H1 (cell line): ENCODE data around the gene MARCKS. TPM values are rescaled to one million over a fixed set of nuclear protein-coding genes. Genes with fewer than 3 reads are reported as not detected.

Experiments
- CBX8 ChIP-seq: fragments of 300-800, 300-1000 bp; sonication (generic); IDR thresholded peaks from 2 replicates; pipeline ENCODE4 v1.7.1; 2016; ENCODE audit warnings: low read depth, low read length, borderline replicate concordance
- EGR1 ChIP-seq: IDR thresholded peaks from 2 replicates; pipeline ENCODE4 v1.6.1; 2011; ENCODE audit warnings: low read depth, low read length, borderline replicate concordance
- MAFK ChIP-seq: IDR thresholded peaks from 2 replicates; pipeline ENCODE4 v1.6.1; 2012; ENCODE audit warnings: low read depth, mild to moderate bottlenecking, improper control_type of control experiment, low read length
- SIN3A ChIP-seq, 2 experiments: IDR thresholded peaks in 1 of 2; conservative IDR thresholded peaks in 1 of 2; 2 replicates each; pipeline ENCODE4 v1.6.1; 2011 to 2012; ENCODE audit warnings: low read length in 2 of 2, improper control_type of control experiment in 1 of 2, low read depth in 1 of 2, mild to moderate bottlenecking in 1 of 2
- SIRT6 ChIP-seq: IDR thresholded peaks from one replicate; pipeline ENCODE4 v1.7.1; 2012; ENCODE audit warnings: low read length, inconsistent platforms
- SIX5 ChIP-seq: IDR thresholded peaks from 2 replicates; pipeline ENCODE4 v1.6.1; 2011; ENCODE audit warnings: mild to moderate bottlenecking, low read depth, low read length
- SUZ12 ChIP-seq: fragments of 200-600 bp; sonication (generic); IDR thresholded peaks from 2 replicates; pipeline ENCODE4 v1.6.1; 2012; ENCODE audit warnings: mild to moderate bottlenecking, inconsistent platforms, low read length, moderate library complexity, mixed read lengths
- polyA plus RNA-seq, 7 experiments: library from polyadenylated mRNA; depleted of rRNA in 3 of 7; stranded (reverse) in 5 of 7; unstranded in 2 of 7; fragments of >200 nt in 5 of 7; fragments of 200-250 nt in 2 of 7; gene quantifications; 1 replicate in 5 of 7; 2 replicates in 1 of 7; 4 replicates in 1 of 7; pipeline versions ENCODE4 v1.2.1 to v1.2.3, GENCODE V29; 2011 to 2013; ENCODE audit warnings: missing spikeins in 2 of 7, mixed read lengths in 2 of 7
- total RNA-seq: library from RNA; stranded (reverse); fragmentation: NEBNext Ultra II Directional; extraction: Animal tissue kit (Norgen Biotek cat#: 25700); gene quantifications from 2 replicates; pipeline ENCODE4 v1.2.1, GENCODE V29; 2021

MARCKS gene
- total and polyA plus RNA-seq, 2 of the 8 experiments (the other 6 are each of a cell fraction or from before 2014, with no cell fraction given), result 26.6 to 111 TPM

DNA sequence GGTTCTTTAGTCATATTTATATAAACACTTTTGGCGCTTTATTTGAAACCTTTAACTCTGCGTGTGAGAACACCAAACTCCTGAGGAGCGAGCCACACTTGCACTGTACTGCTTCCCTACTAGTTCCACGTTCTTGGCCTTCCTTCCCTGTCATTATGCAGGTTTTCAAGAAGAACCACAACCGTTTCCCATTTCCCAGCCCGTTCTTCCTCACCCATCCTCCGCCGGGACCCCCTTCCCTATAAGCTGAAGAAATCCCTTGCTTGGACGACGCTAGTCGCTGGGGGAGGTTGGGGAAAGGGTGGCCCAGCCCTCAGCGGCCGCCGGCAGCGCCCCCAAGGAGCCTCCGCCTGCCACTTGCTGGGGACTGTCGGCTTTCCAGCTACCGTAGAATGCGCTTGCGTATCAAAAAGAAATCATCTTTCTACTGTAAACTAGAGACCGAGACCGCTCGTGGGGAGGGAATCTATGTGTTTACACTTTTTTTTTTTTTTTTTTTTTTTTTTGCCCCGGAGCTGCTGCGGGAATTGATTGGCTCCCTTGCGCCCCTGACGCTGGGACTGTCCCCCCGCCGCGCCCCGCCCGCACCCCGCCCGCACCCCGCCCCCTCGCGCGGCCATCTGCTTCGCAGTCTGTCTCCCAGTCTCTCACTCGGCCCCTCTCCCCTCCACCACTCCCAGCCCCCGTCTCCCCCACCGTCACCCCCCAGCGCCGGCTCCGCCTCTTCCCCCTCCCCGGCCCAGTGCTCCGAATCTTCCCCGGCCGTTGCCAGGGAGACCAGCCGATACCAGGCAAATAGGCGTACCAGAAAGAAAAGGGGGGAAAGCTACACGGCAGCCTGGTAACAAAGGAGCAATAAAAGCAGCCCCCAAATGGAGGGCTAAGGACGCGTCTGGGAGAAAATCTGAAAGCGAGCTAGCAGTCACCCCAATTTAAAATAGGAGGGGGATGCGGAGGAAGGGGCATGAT lies 2.3 kb upstream of the MARCKS start (continued):
- TF ChIP-seq MAFK (no peak), SIRT6 (no peak), EGR1 (no peak), CBX8 (no peak), SIN3A (conservative IDR thresholded peaks at IDR 0.05 in 1 of 2, IDR thresholded peaks at IDR 0.05 in 1 of 2; ENCODE audit: low read depth in 1 of 2, low read length in 2 of 2) (no peak; a peak in 1 of 4 replicates), SIX5 (no peak), SUZ12 (no peak)
- TF ChIP-seq, all 59 proteins: peak for 10
